Dermis blood vessel endothelial cell (primary cell): Measurements from ENCODE around the gene SLC25A21. TPM values are rescaled to one million over a fixed set of nuclear protein-coding genes. Genes with fewer than 3 reads are reported as not detected.
A peak's percentile ranks its signal among the peaks of the same experiment; 100 is the strongest.
"Not testable (repeated sequence)": the region's sequence is repeated elsewhere in the genome, so short reads cannot be mapped to it uniquely, and the experiment has no call there.

Experiments
- DNase-seq: peaks from one replicate; pipeline ENCODE4 v3.0.0; 2010
- total RNA-seq: library from RNA; depleted of rRNA; stranded (reverse); fragments of >200 nt; gene quantifications from 2 replicates; pipeline ENCODE4 v1.2.3, GENCODE V29; 2014

Gene SLC25A21
- total RNA-seq, 1 donor from 2014 or later, result 9.7 TPM

DNA sequence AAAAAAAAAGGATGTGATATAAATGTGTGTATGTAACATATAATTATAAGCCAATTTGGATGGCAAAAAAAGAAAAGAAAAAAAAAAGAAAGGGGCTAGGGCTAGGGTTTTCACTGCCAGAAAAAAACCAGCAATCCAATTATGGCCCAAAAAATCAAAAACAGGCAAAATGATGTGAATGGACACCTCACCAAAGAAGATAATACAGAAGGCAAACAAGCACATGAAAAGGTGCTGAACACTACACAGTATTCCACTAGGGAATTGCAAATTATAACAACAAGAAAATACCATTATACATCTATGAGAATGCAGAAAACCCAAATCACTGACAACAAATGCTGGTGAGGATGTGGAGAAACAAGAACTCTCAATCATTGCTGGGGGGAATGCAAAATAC, 13.3 kb upstream of the SLC25A21 start:
- DNase-seq, result no peak

DNA sequence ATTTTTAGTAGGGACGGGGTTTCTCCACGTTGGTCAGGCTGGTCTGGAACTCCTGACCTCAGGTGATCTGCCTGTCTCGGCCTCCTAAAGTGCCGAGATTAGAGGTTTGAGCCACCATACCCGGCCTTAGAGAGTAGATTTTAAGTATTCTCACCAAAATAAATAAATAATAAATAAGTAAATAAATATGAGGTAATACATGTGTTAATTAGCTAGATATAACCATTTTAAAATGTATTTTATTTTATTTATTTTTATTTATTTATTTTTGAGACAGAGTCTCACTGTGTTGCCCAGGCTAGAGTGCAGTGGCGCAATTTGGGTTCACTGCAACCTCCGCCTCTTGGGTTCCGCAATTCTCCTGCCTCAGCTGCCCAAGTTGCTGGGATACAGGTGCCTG, 12.1 kb upstream of the SLC25A21 start:
- DNase-seq, result not testable (repeated sequence)

DNA sequence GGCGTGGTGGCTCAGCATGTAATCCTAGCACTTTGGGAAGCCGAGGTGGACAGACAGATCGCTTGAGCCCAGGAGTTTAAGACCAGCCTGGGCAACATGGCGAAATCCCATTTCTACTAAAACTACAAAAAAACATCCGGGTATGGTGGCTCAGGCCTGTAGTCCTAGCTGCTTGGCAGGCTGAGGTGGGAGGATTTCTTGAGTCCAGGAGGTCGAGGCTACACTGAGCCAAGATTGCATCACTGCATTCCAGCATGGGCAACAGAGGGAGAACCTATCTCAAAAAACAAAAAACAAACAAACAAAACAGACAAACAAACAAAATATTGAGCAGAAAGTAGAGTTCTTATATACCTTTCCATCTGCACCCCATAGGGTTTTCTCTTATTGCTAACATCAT, 9.0 kb upstream of the SLC25A21 start:
- no peak for DNase-seq

DNA sequence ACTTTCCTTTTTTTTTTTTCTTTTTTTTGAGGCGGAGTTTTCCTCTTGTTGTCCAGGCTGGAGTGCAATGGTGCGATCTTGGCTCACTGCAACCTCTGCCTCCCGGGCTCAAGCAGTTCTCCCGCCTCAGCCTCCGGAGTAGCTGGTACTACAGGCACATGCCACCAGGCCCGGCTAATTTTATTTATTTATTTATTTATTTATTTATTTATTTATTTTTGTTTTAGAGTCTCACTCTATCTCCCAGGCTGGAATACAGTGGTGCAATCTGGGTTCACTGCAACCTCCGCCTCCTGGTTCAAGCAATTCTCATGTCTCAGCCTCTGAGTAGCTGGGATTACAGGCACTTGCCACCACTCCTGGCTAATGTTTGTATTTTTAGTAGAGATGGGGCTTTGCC, 8.5 kb upstream of the SLC25A21 start:
- not testable (repeated sequence) for DNase-seq

DNA sequence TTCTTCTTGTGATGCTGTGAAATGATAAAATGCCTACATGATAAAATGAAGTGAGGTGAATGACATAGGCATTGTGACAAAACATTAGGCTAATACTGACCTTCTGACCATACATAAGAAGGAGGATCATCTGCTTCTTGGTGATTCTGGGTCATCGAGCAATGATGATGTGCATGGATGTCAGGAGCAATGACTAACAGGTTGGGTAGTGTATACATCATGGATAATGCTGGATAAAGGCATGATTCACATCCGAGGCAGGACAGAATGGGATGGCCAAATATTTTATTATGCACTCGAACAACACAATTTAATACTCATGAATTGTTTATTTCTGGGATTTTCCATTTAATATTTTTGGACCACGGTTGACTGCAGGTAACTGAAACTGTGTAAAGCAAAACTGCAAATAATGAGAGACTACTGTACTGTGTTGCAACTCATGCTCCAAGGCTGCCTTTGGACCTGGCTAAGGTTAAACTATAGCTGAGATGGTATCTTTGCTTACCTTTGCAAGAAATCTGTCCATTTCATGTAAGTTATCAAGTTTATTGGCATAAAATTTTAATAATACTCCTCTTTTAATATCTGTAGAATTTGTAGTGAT, 7.6 kb upstream of the SLC25A21 start:
- no peak for DNase-seq

DNA sequence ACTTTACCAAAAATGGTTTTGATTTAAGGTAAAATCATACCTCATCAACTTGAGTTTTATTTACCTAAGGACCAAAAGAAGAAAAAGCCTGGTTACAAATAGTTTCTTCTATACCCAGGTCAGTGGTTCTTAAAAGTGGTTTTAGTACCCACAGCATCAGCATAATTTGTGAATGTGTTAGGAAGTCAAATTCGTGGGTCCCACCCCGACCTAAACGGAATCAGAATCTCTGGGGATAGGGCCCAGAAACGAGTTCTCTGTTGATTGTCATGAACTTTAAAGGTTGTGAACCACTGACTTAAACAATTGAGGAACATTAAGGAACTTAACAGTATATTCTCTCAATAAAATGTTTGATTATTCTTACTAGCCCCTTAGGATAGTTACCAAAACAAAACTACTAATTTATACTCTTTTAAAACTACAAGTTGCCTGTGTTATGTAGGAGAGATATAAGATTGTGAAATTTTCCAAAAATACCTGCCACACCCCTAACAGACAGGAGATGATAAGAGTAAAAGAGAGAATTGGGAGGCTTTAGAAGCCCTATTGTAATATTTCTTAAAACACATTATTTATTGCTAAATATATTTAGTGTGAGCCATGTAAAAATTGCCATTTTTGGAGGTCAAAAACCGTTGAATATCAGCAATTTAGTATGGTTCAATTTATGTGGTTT, 669 bp upstream of the SLC25A21 start:
- DNase-seq, result peak; percentile 9

DNA sequence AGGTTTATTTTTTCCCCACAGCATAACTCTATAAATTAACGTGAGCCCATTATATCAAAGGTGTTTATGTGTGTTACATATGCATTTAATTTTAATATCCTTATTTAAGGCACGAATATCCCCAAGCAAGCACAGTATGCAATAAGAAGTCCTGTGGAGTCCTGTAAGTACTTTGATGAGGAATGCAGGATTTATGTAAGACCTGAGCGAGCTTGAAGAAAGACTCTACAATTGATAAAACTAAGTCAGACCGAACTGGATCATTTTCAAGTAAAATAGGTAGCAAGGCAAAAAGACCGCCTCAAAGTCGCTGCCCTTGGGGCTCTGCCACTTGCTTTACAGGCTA, 755 bp downstream of the SLC25A21 start:
- no peak for DNase-seq

DNA sequence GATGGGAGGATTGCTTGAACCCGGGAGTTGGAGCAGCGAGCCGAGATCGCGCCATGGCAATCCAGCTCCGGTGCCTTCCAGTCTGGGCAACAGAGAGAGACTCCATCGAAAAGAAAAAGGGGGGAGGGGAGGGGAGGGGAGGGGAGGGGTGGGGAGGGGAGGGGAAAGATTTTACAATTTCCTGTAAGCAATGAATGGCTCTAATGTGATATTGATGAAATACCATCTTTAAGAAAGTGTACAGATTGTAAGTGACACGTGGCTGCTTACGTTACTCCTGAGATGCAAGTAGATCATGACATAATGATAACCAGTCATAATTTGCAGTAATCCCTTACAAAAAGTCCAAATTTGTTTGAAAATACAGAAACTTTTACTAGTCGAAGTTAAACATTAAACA, 1.4 kb downstream of the SLC25A21 start:
- DNase-seq, result no peak

DNA sequence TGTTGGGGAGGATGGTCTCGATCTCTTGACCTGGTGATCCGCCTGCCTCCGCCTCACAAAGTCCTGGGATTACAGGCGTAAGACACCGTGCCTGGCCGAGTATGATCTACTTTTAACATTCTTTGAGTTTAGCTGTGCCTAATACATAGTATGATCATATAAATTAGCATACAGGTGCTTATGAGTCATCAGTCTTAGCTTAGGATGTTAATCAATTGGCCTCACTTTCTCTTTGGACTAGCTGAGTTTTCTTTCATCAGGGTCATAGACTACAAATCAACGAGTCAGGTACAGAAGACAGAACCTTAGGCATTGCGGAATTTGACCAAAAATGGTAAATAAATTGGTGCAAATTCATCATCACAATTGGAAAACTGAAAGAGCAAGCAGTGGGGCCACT, 2.2 kb downstream of the SLC25A21 start:
- DNase-seq, result no peak

DNA sequence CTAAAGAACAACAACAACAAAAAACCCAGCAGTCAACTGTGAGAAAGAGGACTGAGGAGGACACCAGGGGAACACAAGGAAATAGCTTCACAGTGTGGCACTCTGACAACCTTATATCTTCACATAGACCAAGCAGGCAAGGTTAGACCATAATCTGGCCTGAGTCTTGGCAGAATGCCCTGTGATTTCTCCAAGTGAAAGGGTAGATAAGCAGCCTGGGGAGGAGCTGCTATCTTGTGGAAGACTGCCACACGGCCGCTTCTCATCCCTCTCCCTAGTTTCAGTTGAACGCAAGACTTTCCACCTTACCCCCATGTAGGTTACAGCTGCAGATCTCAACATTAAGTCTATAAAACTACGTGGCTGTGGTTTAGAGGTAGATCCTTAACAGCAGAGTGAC, 3.7 kb downstream of the SLC25A21 start:
- DNase-seq, result no peak

DNA sequence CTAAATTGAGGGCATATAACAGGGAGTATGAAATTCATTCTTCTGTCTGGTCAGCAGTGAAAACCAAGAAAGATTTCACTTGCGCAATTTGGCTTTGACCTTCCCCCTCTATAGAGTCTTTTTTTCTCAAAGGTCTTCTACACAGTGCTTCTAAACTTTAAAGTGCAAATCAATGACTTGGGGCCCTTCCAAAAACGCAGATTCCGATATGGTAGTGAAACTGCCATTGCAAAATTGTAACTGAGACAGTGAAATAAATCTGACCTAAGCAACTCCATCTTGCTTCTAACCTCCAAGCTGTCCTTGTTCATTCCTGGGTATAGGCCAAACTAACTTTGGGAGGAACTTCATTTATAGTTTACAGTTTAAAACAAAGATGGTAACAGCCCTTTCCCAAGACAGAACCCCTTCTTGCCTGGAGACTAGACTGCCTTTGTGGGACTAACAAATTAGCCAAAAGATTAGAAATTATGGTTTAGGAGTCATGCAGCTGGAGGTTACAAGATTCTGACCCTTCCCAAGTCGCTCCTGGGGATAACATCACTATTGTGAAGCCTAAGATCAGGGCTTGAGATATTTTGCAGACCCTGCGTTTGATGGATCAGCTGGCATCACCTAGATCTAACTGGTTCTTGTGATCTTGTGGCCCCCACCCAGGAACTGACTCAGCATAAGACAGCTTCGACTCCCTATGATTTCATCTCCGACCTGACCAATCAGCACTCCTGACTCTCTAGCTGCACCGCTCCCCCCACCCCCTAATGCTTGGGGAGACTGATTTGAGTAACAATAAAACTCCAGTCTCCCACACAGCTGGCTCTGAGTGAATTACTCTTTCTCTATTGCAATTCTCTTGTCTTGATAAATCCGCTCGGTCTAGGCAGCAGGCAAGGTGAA, 5.0 kb downstream of the SLC25A21 start:
- DNase-seq, result no peak

DNA sequence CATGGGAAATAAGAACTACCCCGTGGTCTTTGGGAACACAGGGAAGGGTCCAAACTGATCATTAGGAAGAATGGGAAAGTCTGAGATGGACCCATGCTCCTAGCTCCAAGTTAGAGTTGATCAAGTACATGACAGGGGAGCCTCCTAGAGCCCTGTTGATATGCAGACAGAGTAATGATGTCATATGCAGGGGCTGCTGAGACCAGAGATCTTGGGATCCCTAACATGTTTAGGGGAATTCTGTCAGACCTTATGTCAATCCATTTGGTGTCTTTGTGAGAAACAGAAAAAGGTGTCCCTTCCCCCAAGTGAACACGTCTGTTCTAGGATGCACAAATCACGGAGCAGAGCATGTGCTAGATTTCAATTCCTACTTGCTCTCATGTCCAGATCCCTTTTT, 6.6 kb downstream of the SLC25A21 start:
- DNase-seq, result no peak

DNA sequence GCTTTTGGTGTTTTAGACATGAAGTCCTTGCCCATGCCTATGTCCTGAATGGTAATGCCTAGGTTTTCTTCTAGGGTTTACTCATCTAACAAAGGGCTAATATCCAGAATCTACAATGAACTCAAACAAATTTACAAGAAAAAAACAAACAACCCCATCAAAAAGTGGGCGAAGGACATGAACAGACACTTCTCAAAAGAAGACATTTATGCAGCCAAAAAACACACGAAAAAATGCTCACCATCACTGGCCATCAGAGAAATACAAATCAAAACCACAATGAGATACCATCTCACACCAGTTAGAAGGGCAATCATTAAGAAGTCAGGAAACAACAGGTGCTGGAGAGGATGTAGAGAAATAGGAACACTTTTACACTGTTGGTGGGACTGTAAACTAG, 10.1 kb downstream of the SLC25A21 start:
- not testable (repeated sequence) for DNase-seq

DNA sequence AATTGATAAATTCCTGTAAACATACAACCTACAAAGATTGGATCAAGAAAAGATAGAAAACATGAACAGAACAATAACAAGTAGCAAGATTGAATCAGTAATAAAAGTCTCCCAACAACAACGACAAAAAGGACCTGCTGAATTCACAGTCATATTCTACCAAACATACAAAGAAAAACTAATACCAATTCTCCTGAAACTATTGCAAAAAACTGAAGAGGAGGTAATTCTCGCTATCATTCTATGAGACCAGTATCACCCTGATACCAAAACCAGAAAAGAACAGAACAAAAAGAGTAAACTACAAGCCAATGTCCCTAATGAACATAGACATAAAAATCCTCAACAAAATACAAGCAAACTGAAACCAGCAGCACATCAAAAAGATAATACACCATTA, 14.4 kb downstream of the SLC25A21 start:
- DNase-seq, result no peak

DNA sequence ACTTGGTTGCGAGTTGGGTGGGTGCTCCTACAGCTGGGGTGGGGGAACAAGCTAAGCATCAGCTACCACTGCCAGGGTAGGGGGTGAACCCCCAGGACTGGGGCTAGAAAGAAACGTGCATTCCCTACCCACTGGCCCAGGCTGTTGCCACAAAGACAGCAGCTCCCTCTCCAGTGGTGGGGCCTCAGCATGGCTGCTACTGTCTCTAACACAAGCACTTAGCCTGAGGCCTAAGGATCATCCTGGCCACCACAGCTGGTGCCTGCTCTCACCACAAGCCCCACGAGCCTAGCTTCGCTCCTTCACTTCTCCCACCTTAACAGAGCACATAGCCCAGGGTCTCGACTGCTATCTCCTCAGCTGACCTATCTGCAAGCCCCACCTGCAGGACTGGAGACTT, 18.9 kb downstream of the SLC25A21 start:
- DNase-seq, result no peak

DNA sequence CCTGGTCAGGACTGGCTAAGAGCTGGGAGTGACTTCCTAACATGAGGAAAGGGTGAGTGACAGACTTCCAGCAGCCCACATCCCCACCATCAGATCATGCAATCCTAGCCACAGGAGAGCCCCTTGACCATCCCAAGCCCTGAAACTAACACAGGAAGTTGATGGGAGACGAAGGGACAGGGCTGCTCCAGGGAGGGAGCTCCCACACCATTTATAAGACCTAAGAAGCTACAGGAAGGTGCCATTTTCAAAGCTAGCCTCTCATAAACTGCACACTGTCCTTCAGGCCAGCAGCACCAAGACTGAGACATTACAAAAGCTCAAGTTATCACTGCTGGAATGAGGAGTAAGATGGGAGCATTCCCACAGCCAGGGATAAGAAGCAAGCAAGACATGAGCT, 19.4 kb downstream of the SLC25A21 start:
- DNase-seq, result no peak

DNA sequence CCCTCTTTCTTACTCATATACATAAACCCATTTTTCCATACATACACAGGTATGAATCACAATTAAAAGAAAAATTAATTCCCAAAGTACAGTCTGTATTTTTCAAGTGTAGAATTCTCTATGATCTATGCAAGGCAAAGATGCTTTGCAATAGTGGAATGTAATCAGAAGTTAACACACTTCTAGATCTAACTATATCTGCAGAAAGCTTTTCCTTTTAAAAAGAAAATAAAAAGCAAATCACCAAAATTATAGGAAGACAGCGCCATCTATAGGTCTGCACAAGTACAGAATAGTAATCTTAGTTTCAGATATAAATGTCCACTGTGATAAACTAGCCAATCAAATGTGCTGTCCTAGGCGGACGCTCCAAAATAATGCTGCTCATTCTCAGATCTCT, 22.0 kb downstream of the SLC25A21 start:
- DNase-seq, result peak; percentile 62

DNA sequence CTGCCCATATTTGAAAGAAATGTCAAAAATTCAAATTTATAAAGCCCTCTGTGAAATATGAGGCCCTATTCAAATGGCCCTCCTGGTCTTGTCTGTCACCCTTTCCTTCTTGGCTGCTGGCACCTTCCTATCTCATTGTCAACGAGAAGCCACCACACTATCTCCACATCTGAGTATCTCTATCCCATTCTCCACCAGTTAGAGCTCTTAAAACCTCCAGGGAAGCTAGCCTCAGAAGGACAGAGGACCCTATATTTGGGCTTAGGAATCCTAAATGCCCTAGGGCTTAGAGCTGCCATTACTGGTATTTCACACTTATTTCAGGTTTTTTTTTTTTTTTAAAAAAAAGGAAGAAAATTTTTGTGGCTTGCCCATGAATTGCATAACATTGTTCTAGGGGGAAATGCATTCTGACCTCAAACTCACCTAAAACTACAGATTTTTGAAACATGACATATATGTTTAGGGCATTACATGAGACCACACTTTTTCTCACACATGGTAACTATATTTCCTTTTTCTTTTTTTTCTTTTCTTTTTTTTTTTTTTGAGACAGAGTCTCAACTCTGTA, 25.0 kb downstream of the SLC25A21 start:
- DNase-seq, result no peak

DNA sequence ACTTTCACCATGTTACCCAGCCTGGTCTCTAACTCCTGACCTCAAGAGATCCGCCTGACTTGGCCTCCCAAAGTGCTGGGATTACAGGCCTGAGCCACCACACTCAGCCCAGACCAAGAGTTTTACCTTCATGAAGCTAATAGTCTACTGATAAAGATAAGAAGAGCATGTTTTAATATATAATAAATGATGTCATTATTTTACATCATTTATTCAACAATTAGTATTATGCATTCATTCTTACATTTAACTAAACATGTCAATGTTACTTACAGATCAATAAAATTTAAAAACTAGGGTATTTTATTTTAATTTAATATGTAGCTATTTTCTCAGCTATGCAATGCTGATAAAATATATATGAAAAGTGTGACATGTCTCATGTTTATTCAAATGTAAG, 26.0 kb downstream of the SLC25A21 start:
- not testable (repeated sequence) for DNase-seq

DNA sequence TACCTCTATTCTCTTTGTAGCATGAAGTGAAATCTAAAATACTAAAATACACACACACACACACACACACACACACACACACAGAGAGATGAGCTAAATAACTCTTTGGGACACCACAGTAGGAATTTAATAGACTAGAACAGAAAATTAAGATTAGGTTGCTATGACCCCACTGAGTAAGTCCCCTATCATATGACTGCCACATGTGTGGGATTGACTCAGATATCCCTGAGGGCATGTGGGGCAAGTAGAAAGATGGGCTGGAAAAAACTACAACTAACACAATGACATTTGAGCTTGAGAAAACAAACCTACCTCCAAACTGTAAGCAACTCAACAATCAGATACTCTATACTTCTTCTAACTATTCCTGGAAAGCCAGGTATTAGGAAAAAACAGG, 27.0 kb downstream of the SLC25A21 start:
- no peak for DNase-seq

DNA sequence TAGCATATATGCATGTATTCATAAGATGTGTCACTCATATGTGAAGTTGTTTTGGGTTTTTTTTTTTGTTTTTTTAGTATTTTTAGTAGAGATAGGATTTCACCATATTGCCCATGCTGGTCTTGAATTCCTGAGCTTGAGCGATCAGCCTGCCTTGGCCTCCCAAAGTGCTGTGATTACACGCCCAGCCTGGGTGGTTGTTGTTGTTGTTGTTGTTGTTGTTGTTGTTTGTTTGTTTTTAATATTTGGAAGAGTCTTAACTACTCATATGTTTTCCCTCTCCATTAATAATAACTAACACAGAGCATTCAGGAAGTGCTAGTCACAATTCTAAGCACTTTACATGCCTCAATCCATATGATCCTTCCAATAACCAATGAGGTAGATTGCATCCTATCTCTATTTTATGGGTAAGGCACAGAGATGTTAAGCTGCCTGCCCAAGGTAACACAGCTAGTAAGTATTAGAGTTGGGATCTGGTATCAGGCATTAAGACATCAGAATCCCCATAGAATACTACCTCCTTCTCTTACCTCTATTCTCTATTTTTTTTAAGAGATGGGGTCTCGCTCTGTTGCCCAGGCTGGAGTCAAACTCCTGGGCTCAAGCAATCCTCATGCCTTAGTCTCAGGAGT, 27.6 kb downstream of the SLC25A21 start:
- no peak for DNase-seq

DNA sequence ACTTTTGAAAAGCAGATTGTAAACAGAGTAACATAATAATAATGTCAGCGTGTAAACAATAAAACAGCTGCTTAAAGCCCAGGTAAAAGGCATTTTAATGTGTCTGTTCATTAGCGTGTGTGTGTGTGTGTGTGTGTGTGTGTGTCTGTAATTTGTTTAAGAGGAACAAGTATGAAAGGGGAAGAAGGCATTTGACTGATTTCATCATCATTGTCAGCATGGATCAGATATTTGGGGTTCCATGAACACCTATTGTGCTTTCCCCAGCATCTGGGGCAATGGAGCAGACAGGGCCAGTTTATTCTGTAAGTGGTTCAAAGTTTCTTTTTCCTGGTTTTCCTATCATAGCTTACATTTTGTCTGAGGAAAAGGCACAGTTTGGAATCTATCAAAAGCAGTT, 28.9 kb downstream of the SLC25A21 start:
- no peak for DNase-seq

DNA sequence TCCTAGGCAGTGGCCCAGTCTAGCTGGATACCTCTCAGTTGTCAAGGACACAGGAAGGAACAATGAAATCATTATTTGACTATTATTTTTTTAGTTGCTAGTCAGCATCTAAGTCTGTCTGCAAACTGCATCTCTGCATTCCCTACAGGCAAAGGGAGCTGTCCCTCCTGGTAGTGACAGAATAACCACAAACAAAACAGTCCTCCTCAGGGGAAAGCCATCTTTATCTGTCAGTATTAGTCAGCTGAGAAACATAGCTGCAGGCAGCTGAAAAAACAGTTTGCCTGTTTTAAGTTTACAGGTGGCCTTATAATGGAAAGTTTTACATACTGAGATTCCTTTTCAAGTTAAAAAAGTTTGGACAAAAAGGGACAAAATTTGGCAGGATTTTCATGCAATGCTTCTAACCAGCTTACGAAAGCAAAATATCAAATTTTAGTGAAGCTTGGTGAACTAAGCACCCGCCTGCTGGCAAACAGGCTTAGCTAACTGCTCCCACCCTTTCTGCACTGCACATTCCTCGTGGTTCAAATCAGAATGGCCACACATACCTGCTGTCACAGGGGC, 29.5 kb downstream of the SLC25A21 start:
- peak; percentile 25 for DNase-seq
